HEK293 (cell line): Measurements from ENCODE around the gene ZRANB1.
A peak's percentile ranks its signal among the peaks of the same experiment; 100 is the strongest.

ENCODE experiments used
- SCRT2 ChIP-seq: fragments of 450-650 bp; formaldehyde crosslinking; IDR thresholded peaks from 2 replicates; pipeline ENCODE4 v1.5.1; 2016; ENCODE audit warnings: missing biosample characterization, missing genetic modification characterization
- ZNF114 ChIP-seq: fragments of 450-650 bp; formaldehyde crosslinking; IDR thresholded peaks from 2 replicates; pipeline ENCODE4 v1.5.0; 2017; ENCODE audit warnings: missing biosample characterization, missing genetic modification characterization
- ZNF175 ChIP-seq: fragments of 450-650 bp; formaldehyde crosslinking; IDR thresholded peaks from 2 replicates; pipeline ENCODE4 v1.5.1; 2016; ENCODE audit warnings: missing biosample characterization, missing genetic modification characterization
- ZNF433 ChIP-seq: fragments of 450-650 bp; formaldehyde crosslinking; IDR thresholded peaks from 2 replicates; pipeline ENCODE4 v1.5.1; 2016; ENCODE audit warnings: missing biosample characterization, missing genetic modification characterization, low read depth
- ZNF501 ChIP-seq: fragments of 450-650 bp; formaldehyde crosslinking; IDR thresholded peaks from 2 replicates; pipeline ENCODE4 v1.5.1; 2016; ENCODE audit warnings: missing biosample characterization, missing genetic modification characterization
- ZNF777 ChIP-seq: fragments of 450-650 bp; formaldehyde crosslinking; IDR thresholded peaks from 2 replicates; pipeline ENCODE4 v1.5.1; 2017; ENCODE audit warnings: missing biosample characterization, missing genetic modification characterization, borderline replicate concordance
- ZSCAN16 ChIP-seq: fragments of 450-650 bp; formaldehyde crosslinking; IDR thresholded peaks from 2 replicates; pipeline ENCODE4 v1.5.1; 2016; ENCODE audit warnings: missing biosample characterization, missing genetic modification characterization
- TF ChIP-seq, protein P1 (sequence below): fragments of 450-650 bp; formaldehyde crosslinking; IDR thresholded peaks from 2 replicates; pipeline ENCODE4 v1.5.1; 2017; ENCODE audit warnings: missing biosample characterization, missing genetic modification characterization
- TF ChIP-seq, protein P2 (sequence below): fragments of 450-650 bp; formaldehyde crosslinking; IDR thresholded peaks from 2 replicates; pipeline ENCODE4 v1.5.1; 2016; ENCODE audit warnings: missing biosample characterization, missing genetic modification characterization
- TF ChIP-seq, protein P3 (sequence below): fragments of 450-650 bp; formaldehyde crosslinking; IDR thresholded peaks from 2 replicates; pipeline ENCODE4 v1.5.1; 2016; ENCODE audit warnings: missing biosample characterization, missing genetic modification characterization

DNA sequence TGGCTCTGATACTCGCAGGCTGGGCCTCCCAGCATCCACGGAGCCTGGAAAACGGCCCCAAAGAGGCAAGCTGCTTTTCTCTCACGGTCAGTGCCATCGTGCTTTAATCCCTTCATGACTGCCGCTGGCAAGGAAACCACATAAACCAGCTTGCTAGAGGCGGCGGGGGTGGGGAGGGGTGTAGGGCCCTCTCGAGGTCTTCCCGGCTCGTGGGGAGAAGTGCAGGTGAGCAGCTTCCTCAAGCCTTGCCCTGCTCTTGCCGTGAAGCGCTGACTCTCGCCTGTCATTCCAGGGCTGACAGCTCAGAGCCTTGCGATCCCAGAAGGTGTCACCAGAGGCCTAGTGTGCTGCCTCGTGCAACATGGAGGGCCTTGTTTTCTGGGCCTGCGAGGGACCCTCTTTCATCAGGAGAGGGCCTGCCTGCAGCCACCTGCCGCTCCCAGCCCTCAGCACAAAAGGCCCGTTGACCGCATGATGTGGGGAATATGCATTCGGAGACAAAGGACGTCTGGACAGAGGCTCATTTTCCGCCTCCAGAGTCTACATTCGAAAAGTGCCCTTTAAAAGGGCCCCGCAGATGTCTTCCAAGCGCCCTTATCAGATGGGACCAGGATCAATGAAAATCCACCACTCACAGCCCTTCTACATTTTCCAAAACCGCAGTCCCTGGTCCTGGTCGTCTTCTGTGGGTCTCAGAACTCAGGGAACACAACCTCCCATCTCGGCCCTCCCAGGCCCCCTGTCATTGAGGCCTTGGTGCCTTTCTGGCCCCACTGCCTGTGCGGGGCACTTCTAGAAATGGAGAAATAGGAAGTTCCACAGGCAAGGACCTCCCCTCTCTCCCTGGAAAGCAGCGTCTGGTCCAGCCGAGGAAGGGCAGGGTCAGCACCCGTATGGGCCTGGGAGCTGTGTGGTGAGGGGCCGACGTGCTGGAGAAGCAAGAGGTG is 58.7 kb downstream of the ZRANB1 start:
- TF ChIP-seq, protein P1, sequence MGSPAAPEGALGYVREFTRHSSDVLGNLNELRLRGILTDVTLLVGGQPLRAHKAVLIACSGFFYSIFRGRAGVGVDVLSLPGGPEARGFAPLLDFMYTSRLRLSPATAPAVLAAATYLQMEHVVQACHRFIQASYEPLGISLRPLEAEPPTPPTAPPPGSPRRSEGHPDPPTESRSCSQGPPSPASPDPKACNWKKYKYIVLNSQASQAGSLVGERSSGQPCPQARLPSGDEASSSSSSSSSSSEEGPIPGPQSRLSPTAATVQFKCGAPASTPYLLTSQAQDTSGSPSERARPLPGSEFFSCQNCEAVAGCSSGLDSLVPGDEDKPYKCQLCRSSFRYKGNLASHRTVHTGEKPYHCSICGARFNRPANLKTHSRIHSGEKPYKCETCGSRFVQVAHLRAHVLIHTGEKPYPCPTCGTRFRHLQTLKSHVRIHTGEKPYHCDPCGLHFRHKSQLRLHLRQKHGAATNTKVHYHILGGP (tag by site-specific recombination), result no peak
- no peak for TF ChIP-seq SCRT2 (tag by site-specific recombination)
- no peak for TF ChIP-seq ZSCAN16 (tag by site-specific recombination)
- no peak for TF ChIP-seq ZNF114 (tag by site-specific recombination)
- TF ChIP-seq, protein P2, sequence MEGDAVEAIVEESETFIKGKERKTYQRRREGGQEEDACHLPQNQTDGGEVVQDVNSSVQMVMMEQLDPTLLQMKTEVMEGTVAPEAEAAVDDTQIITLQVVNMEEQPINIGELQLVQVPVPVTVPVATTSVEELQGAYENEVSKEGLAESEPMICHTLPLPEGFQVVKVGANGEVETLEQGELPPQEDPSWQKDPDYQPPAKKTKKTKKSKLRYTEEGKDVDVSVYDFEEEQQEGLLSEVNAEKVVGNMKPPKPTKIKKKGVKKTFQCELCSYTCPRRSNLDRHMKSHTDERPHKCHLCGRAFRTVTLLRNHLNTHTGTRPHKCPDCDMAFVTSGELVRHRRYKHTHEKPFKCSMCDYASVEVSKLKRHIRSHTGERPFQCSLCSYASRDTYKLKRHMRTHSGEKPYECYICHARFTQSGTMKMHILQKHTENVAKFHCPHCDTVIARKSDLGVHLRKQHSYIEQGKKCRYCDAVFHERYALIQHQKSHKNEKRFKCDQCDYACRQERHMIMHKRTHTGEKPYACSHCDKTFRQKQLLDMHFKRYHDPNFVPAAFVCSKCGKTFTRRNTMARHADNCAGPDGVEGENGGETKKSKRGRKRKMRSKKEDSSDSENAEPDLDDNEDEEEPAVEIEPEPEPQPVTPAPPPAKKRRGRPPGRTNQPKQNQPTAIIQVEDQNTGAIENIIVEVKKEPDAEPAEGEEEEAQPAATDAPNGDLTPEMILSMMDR (tag by site-specific recombination), result 0 out of 2 replicates have a peak, but pooled peaks have one; percentile 21
- no peak for TF ChIP-seq ZNF433
- TF ChIP-seq ZNF777, result no peak
- TF ChIP-seq ZNF501 (tag by site-specific recombination), result no peak
- TF ChIP-seq, protein P3, sequence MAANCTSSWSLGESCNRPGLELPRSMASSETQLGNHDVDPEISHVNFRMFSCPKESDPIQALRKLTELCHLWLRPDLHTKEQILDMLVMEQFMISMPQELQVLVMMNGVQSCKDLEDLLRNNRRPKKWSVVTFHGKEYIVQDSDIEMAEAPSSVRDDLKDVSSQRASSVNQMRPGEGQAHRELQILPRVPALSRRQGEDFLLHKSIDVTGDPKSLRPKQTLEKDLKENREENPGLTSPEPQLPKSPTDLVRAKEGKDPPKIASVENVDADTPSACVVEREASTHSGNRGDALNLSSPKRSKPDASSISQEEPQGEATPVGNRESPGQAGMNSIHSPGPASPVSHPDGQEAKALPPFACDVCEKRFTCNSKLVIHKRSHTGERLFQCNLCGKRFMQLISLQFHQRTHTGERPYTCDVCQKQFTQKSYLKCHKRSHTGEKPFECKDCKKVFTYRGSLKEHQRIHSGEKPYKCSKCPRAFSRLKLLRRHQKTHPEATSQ (tag by site-specific recombination), result no peak
- TF ChIP-seq ZNF175, result no peak
